Natural killer cell (primary cell): ENCODE data around the gene COL9A2. TPM values are rescaled to one million over a fixed set of nuclear protein-coding genes. Genes with fewer than 3 reads are reported as not detected.

Experiments
- ATAC-seq, 3 donors: fragments of 150-1000 bp in 2 of 3; fragments of 200-7000 bp in 1 of 3; cut with Tn5 transposase; 1 replicate in 1 of 3; 2 replicates in 2 of 3; pipeline ENCODE4 v1.10.0; 2021; ENCODE audit warnings: mild to moderate bottlenecking in 2 of 3, moderate library complexity in 2 of 3
- DNase-seq, 2 donors: peaks; one replicate each; pipeline versions ENCODE4 v3.0.0 to v3.0.0-alpha.2; 2013 to 2021; ENCODE audit warnings: mixed read lengths in 1 of 2
- H3K27ac ChIP-seq: one replicate; pipeline ENCODE4 v1.5.1; 2013; ENCODE audit warnings: mild to moderate bottlenecking, low read length
- H3K27me3 ChIP-seq: one replicate; pipeline ENCODE4 v1.6.1; 2013; ENCODE audit warnings: low read length; ENCODE audit not compliant: control insufficient read depth, insufficient read depth
- H3K36me3 ChIP-seq: one replicate; pipeline ENCODE4 v1.6.1; 2013; ENCODE audit warnings: low read length; ENCODE audit not compliant: control insufficient read depth, insufficient read depth
- H3K4me1 ChIP-seq: one replicate; pipeline ENCODE4 v1.6.1; 2013; ENCODE audit warnings: low read length; ENCODE audit not compliant: control insufficient read depth, insufficient read depth
- H3K4me3 ChIP-seq: one replicate; pipeline ENCODE4 v1.5.1; 2013; ENCODE audit warnings: low read length
- H3K9me3 ChIP-seq: one replicate; pipeline ENCODE4 v1.6.1; 2013; ENCODE audit warnings: low read length; ENCODE audit not compliant: control insufficient read depth, insufficient read depth
- H3K27ac Mint-ChIP-seq, 2 donors: one replicate each; pipeline ENCODE4 v1.8.0; 2022; ENCODE audit warnings: mild to moderate bottlenecking in 2 of 2, mixed read lengths in 2 of 2, moderate library complexity in 1 of 2
- H3K27me3 Mint-ChIP-seq, 2 donors: one replicate each; pipeline ENCODE4 v1.8.0; 2022; ENCODE audit warnings: low read depth in 2 of 2, mixed read lengths in 2 of 2
- H3K36me3 Mint-ChIP-seq: one replicate; pipeline ENCODE4 v1.8.0; 2022; ENCODE audit warnings: mixed read lengths
- H3K4me1 Mint-ChIP-seq, 2 donors: one replicate each; pipeline ENCODE4 v1.8.0; 2022; ENCODE audit warnings: mixed read lengths in 2 of 2
- H3K4me3 Mint-ChIP-seq: one replicate; pipeline ENCODE4 v1.8.0; 2022; ENCODE audit warnings: mild to moderate bottlenecking, moderate library complexity, mixed read lengths
- H3K9me3 Mint-ChIP-seq, 2 donors: one replicate each; pipeline ENCODE4 v1.8.0; 2022; ENCODE audit warnings: mixed read lengths in 2 of 2
- CTCF ChIP-seq: fragments of 200-600 bp; IDR thresholded peaks from one replicate; pipeline ENCODE4 v1.8.0; 2022; ENCODE audit warnings: antibody characterized with exemption
- WGBS: methylation state at CpG from one replicate; pipeline ENCODE4 v1.1.7; 2013; ENCODE audit warnings: missing lambda C conversion rate; ENCODE audit not compliant: insufficient coverage; 5-methylcytosine and 5-hydroxymethylcytosine counted together
- intact Hi-C: fragments of 100-400 bp; cut with micrococcal nuclease; formaldehyde crosslinking; loops from one replicate; pipeline ENCODE4 v1.14.2; 2022
- total RNA-seq, 4 donors: library from RNA; stranded (reverse); fragments of 120-200 nt in 1 of 4; gene quantifications; one replicate each; pipeline versions ENCODE4 v1.2.3 to v1.2.4, GENCODE V29; 2013 to 2022

The COL9A2 gene
- total RNA-seq, 3 donors from 2014 or later (not counting 1 experiment from before 2014, with no cell fraction given): 2.4 to 2.6 (median 2.5) TPM

- Histone ChIP-seq H3K27me3 (no peaks in the 10 kb centered on the region), H3K9me3 (no peaks in the 10 kb centered on the region), H3K27ac (no peak overlapping the region), H3K36me3 (peaks cover 42% of the 10 kb centered on the region), H3K4me1 (no peaks in the 10 kb centered on the region), H3K4me3 (no peak overlapping the region)
- Mint-ChIP-seq H3K4me1 (peaks cover 0 to 5% of the 10 kb centered on the region in 2 donors), H3K4me3 (no peak overlapping the region), H3K36me3 (peaks cover 10% of the 10 kb centered on the region), H3K27ac (no peak overlapping the region), H3K27me3 (no peaks in the 10 kb centered on the region), H3K9me3 (no peaks in the 10 kb centered on the region)
- intact Hi-C loops: no loop called here
- ATAC-seq: no peak
- WGBS: 96% methylated on average over 3 of the region's 3 CpGs
- DNase-seq: no peak
- no peak for TF ChIP-seq CTCF
Observed at GRCh38 chr1:40276122-40276521, 41.0 kb downstream of the COL9A2 start.

DNA sequence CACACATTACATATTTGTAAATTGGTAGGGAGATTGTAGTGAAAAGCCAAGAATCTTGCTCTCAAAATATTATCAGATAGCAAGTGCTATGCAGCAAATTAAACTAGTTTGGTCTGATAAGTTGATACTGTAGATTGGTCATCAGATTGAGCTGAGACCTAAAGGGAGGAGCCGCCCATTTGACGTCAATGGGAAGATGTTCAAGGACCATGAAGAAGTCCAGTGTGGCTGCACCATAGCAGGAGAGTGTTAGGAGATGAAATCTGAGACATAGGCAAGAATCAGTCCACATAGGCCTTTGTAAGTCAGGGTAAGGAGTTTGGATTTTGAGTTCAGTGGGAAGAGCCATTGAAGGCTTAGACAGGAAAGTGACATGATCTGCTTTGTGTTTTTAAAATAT is 42.8 kb downstream of the COL9A2 start:
- no peaks in the 10 kb centered on the region for H3K27me3 ChIP-seq
- H3K4me1 ChIP-seq: no peaks in the 10 kb centered on the region
- peaks cover 52% of the 10 kb centered on the region for H3K36me3 ChIP-seq
- H3K27ac Mint-ChIP-seq: no peak overlapping the region
- ATAC-seq (no peak), DNase-seq (no peak)
- TF ChIP-seq CTCF: no peak
- no peaks in the 10 kb centered on the region for H3K9me3 Mint-ChIP-seq
- no peak overlapping the region for H3K27ac ChIP-seq
- H3K27me3 Mint-ChIP-seq: no peaks in the 10 kb centered on the region
- no peak overlapping the region for H3K4me3 Mint-ChIP-seq
- intact Hi-C loops: no loop called here
- no peaks in the 10 kb centered on the region for H3K9me3 ChIP-seq
- H3K4me1 Mint-ChIP-seq: peaks cover 0 to 11% of the 10 kb centered on the region in 2 donors
- no peak overlapping the region for H3K4me3 ChIP-seq
- WGBS: 98% methylated on average over 2 of the region's 2 CpGs
- H3K36me3 Mint-ChIP-seq: peaks cover 8% of the 10 kb centered on the region

DNA sequence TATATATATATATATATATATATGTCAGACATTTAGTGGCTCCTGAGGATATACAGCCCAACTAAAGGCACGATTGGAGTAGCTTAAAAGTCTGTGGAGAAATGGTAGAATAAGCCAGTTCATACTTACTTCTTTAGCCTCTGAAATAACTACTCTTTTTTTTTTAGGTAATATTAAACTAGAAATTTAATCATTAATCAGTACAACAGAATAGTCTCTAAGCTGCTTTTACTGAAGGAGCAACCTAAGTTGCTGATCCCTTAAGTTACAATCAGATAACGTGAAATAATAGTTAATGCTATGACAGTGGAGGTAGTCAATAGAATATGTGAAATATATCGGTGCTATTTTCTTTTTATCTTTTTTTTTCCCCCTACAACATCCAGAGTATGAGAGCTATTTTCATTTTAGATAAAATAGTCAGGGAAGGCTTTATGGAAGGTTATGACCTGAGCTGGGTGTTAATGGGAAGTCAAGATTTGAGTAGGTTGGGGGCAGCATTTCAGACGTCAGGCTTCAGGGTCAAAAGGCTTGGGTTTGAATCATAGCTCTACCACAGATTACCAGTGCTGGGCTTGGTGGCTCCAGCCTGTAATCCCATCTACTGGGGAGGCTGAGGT is 43.4 kb downstream of the COL9A2 start:
- intact Hi-C loops: no loop called here
- no peak for ATAC-seq
- peaks cover 8% of the 10 kb centered on the region for H3K36me3 Mint-ChIP-seq
- TF ChIP-seq CTCF: no peak
- H3K27ac Mint-ChIP-seq: no peak overlapping the region
- no peaks in the 10 kb centered on the region for H3K27me3 Mint-ChIP-seq
- H3K27me3 ChIP-seq: no peaks in the 10 kb centered on the region
- H3K4me3 ChIP-seq: no peak overlapping the region
- peaks cover 55% of the 10 kb centered on the region for H3K36me3 ChIP-seq
- no peaks in the 10 kb centered on the region for H3K9me3 Mint-ChIP-seq
- H3K4me1 ChIP-seq: no peaks in the 10 kb centered on the region
- no peak for DNase-seq
- H3K4me3 Mint-ChIP-seq: no peak overlapping the region
- H3K27ac ChIP-seq: no peak overlapping the region
- 90% methylated on average over 1 of the region's 4 CpGs for WGBS
- H3K4me1 Mint-ChIP-seq: peaks cover 0 to 11% of the 10 kb centered on the region in 2 donors
- H3K9me3 ChIP-seq: no peaks in the 10 kb centered on the region

DNA sequence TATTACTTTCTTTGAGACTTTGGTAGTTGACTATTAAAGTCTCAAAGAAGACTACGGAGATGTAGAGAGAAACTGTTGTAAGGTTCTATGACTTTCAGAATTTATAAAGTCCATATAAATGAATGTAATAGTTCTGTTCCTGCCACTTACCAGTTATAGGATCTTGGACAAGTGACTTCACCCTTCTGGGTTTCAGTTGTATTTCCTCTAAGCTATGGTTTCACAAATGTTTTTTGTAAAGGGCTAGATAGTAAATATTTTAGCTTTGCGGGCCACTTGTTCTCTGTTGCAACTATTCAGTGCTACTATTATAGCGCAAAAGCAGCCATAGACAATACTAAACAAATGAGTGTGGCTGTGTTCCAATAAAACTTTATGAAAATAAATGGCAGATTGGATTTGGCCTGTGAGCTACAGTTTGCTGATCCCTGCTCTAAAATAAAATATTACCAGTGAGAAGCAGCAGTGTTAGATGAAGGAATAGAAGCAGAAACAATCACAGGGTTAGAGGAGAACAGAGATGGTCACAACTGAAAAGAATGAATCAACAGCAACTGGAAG is 44.4 kb downstream of the COL9A2 start:
- intact Hi-C loops: no loop called here
- H3K9me3 ChIP-seq: no peaks in the 10 kb centered on the region
- Mint-ChIP-seq H3K4me1 (peaks cover 0 to 11% of the 10 kb centered on the region in 2 donors), H3K36me3 (peaks cover 8% of the 10 kb centered on the region), H3K27me3 (no peaks in the 10 kb centered on the region), H3K9me3 (no peaks in the 10 kb centered on the region), H3K4me3 (no peak overlapping the region), H3K27ac (no peak overlapping the region)
- H3K36me3 ChIP-seq: peaks cover 64% of the 10 kb centered on the region
- no peak for TF ChIP-seq CTCF
- DNase-seq (no peak), ATAC-seq (no peak)
- H3K27me3 ChIP-seq: no peaks in the 10 kb centered on the region
- 74% methylated on average over 2 of the region's 3 CpGs for WGBS
- H3K27ac ChIP-seq: no peak overlapping the region
- no peaks in the 10 kb centered on the region for H3K4me1 ChIP-seq
- no peak overlapping the region for H3K4me3 ChIP-seq
